CD4-positive, alpha-beta T cell treated with Interleukin-6 for 4 hours (primary cell): Measurements from ENCODE around the gene KAT7.
A peak's percentile ranks its signal among the peaks of the same experiment; 100 is the strongest.
"Not testable (repeated sequence)": the region's sequence is repeated elsewhere in the genome, so short reads cannot be mapped to it uniquely, and the experiment has no call there.

ENCODE experiments used
- DNase-seq: peaks from one replicate; pipeline ENCODE4 v3.0.0-alpha.2; 2020; ENCODE audit warnings: mixed read lengths

KAT7 gene

DNA sequence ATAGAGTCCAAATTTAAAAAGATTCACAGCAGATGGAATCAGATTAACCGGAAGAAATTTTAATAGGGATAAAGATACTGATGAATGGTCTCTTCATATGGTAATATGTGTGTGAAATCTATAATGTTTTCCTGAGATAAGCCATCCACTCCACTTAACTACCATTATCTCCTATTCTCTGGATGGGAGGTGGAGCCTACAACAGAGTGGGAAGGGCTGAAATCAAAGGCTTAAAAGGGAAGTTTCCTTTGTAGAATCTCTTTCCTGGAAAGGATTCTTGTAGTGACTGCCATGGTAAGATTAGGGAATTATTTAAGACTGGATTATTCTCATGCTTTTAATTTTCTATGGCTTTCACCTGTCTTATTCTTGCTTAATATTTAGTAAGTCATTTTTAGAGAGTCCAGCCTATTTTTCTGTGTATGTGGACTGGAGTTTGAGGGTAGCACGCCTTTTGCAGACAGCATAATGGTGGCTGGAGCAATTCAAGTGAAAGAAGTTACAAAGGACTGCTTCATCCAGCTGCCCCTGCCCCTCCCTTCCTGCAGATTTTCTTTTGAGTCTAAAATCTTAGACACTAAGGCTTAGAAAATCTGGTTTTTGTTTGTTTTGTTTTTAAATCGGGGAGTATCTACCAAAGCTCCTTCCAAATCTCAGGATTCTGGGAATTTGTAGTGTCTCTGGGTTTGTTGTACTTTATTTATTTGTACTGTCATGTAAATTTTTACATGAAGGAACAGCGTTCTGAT, 26.5 kb downstream of the KAT7 start:
- DNase-seq, result no peak

DNA sequence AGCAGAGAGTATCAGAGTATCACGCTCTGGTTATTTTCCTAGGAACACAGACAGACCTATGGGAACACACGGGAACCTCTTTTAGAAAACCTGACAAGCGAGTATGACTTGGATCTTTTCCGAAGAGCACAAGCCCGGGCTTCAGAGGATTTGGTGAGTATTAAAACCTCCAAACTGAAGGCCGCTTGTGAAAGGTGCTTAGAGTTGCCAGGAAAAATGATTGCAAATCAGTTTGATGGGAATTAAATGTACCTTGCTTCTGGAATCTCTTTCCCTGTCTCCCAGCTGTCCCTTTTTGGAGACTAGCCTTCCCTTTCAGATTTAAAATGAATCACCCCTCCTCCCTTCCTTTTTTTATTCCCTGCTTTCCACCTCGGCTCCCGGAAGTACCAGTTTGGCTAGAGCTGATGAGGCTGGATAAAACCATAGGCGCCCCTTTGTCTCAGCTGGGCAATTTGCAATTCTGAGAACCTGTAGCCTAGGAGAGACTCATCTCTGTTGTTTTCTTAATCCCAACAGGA, 27.3 kb downstream of the KAT7 start:
- no peak for DNase-seq

DNA sequence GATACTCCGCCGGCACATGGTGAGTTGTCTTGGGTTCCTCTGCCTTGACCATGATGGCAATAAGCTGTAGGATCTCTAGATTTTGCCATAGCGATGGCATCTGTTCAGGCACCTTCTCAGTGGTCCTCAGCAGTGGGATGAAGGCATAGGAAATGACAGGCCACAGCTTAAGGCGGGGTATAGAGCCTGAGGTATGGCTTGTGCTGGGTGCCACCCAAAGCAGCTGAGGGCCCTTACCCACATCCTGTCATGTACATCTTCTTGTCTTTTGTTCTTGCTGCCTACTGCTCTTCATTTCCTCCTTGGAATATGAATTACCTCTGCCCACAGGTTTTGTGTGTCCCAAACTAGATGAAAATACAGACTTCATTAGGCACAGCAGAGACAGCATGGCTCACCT, 29.5 kb downstream of the KAT7 start:
- peak; percentile 76 for DNase-seq

DNA sequence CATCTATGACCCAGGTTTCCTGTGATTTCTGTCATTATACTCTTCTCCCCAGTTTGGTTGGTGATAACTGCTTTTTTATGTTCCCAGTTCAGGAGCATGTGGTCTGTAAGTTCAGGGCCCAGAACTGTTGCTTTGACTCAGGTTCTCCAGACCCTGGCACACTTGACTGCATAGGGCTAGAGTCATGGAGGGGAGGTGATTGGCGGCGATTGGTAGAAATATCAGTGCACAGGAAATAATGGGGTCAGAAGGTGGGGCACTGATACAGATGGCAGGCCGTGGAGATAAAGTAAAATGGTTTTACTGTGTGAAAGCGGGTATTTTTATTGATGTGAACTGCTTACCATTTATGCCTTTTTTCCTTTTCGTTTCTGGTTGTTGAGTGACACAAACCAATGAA, 30.7 kb downstream of the KAT7 start:
- peak; percentile 15 for DNase-seq

DNA sequence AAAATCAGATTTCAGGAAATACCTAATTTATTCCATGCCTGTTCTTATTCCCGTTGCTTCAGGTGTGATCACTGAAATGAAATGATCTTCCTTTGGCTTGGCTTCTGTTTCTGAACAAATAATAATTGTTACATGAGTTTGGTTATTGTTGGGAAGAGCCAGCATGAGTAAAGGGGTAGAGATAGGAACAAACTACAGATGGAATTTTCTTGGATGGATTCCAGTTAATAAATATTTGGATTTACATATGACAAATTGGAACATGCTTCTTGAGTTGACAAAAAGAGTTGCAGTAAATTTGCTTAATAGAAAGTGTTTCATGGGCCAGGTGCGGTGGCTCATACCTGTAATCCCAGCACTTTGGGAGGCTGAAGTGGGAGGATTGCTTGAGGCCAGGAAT, 31.2 kb downstream of the KAT7 start:
- no peak for DNase-seq

DNA sequence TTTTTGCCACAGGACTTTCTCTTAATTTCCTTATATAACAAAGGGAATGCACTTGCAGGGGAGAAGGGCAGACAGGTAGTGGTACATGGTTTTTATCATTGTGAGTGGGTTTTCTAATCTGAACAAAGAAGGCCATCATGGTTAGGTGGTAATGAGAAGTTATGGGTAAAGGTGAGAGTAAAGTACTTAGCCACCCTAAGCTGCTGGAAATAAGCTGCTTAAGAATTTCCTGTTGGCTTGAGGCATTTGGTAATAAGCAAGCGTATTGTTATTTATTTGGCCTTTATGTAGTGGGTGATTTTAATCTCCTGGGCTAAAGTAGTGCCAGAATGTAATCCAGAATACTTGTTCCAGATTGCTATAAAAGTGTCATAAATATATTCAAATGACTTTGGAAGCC, 32.3 kb downstream of the KAT7 start:
- no peak for DNase-seq

DNA sequence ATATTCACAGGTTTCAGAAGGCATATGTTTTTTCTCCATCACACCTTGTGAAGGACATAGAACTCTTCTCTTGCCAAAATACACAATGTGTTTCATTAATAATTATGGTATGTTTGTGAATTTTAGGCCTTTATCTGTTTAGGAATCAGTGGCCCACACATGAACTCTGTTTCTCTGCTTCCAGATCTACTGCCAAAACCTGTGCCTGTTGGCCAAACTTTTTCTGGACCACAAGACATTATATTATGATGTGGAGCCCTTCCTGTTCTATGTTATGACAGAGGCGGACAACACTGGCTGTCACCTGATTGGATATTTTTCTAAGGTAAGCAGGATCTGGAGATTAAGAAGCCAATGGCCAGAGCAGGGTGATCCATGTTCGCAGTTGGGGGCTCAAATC, 33.0 kb downstream of the KAT7 start:
- DNase-seq, result no peak

DNA sequence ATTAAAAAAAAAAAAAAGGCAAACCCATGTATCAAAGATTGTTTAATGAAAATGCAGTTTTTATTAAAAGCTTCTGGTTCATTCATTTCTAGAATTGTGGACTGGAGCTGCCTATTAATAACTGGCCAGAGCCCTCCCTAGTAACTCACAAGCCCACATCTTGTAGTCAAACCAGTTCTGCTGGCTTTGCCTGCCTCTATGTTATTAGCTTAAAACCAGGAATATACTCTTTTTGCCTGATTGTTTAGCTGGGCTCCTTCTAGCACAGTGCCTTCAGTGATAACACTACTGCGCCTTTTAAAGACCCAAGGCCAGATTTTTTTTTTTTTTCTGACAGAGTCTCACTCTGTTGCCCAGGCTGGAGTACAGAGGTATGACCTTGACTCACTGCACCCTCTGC, 33.4 kb downstream of the KAT7 start:
- DNase-seq, result no peak

DNA sequence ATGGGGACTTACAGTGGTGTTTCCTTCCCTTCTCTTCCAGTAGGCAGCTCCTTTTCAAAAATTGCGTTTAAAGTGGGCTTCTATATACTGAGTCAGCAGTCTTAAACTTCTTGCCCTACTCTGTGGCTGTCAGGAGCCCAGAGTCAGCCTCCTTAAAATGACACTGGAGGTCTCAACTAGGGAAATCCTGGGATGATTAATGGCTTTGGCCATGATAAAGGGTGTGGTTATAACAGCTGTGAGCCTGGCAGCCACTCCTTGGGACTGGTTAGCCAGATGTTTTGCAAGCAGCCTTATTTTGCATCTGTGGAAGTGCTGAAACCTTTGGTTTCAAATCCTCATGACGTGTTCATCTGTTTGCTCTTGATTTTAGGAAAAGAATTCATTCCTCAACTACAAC, 34.3 kb downstream of the KAT7 start:
- DNase-seq, result no peak

DNA sequence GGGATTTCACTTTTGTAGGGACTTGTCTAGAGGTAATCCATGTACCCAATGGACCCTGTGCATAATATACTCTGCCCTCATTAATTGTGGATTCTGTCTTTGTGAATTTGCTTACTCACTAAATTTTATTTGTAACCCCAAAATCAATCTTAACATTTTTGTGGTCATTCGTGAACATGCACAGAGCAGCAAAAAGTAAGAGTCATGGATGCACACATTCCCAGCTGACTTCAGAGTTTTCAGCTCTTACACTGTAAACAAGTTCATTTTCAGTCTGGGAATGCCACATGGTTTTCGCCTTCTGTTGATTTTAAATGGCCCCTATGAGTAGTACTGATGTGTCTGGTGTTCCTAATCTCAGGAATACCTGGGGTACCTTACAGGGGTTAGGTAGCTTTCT, 35.1 kb downstream of the KAT7 start:
- no peak for DNase-seq

DNA sequence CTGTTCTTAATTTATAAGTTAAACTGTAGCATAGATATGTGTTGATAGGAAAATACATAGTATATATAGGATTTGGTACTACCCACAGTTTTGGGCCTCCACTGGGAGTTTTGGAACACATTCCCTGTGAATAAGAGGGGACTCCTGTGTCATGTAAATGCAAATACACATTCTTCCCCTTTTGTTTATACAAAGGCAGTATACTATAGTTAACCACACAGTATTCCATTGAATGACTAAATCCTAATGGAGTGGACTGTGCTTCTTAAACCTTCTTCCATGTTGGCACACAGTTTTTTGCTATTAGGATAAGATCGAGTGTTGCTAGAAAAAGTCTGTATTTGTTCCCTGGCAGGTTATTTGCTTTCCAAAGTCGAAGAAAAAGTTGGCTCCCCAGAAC, 37.2 kb downstream of the KAT7 start:
- no peak for DNase-seq

DNA sequence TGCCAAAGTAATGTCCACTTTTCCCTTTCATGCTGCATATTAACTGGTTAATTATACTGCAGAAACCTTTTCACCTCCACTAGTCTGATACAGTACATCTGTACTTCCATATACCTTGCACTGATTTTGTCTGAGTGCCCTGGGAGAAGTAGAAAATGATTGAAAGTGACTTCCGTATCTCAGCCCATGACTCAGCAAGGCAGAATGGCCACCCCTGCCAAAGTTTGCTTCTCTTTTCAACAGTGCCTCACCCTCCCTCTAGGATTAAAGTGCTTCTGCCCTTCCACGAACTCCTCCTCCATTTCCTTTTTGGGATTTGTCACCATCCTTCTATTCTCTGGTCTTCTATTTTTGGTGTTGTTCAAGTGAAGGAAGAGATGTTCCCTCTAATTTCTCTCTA, 39.8 kb downstream of the KAT7 start:
- DNase-seq, result not testable (repeated sequence)

DNA sequence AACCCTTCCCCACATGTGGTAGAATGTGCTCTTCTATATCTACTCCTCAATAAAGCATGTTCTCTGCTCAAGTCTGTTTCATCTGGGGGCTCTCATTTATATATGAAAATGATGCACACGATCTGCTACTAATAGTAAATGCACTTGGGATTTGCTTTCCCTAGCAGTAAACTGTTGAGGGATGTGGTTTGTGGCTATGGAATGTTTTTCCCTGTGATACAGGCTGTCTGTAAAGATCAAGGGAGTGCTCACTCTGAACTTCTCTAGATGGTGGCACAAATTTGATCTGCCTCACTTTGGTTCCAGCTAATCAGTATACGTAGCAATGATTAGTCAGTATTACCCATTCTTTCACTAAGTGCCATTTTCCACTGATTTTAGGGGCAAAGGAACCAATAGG, 40.5 kb downstream of the KAT7 start:
- no peak for DNase-seq

DNA sequence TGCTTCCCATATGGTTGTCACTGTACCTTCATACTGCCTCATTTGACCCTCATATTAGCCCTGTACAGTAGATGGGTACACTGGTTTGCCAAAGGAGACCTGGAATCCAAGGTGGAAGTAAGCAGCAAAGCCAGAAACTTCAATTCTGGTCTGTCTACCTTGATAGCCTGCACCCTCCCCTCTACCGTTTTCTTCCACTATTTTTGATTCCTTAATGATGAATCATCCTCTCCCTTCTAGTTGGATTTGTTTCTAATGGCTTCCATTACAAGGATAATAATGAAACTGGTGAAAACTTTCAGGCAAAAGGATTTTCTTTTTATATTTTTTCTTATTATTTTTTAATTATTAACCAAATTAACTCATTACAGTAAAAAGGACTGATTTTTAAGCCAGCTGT, 42.1 kb downstream of the KAT7 start:
- DNase-seq, result no peak

DNA sequence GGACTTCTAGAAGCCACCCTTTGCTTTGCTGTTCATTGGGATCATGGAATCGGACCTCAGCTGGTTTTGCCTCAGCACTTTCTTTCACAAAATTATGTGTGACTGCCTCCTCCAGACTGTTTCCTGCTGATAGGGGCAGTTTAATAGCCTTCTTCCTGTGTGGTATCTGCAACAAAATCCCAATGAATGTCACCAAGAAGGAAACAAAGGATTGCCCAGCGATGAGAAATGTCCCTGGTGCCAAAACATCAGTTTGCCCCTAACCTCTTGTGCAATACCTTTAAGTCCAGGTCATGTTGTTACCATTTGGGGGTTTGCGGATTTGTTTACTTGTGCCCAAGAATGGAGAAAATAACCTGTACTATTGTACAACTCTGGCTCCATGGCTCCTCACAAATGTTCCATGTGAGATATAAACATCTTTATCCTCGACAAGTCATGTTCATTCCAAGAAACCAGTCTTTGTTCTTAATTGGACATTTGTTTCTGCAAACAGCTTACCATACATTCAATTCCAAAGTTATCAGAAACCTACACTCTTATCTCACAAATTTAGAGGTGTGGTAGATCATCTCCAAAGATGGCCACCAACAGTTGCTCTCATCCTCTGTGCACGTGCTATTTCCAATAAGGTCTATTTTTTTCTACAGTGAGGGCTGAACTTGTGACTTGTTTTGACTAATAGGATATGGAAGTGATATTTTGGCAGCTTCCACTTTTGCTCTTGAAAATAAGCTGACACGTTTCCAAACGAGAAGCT, 44.5 kb downstream of the KAT7 start:
- DNase-seq, result no peak

DNA sequence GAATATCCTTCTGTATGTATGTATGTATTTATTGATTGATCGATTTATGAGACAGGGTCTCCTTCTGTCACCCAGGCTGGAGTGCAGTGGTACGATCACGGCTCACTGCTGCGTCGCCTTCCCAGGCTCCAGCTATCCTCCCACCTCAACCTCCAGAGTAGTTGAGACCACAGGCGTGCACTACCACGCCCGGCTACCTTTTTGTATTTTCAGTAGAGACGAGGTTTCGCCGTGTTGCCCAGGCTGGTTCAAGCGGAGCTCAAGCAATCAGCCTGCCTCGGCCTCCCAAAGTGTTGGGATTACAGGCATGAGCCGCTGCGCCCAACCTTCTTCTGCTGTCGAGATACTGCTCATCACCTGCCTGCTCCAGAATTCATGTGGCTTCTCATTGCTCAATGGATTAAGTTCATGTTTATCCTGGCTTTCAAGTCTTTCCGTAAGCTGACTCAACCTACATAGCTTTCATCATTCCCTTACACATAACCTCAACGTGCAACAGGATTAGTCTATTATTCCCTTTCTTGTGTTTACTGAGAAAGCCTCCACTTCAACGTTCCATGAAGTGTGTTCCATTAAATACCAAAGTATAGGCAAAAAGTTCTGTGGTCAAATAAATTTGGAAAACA, 45.8 kb downstream of the KAT7 start:
- no peak for DNase-seq

DNA sequence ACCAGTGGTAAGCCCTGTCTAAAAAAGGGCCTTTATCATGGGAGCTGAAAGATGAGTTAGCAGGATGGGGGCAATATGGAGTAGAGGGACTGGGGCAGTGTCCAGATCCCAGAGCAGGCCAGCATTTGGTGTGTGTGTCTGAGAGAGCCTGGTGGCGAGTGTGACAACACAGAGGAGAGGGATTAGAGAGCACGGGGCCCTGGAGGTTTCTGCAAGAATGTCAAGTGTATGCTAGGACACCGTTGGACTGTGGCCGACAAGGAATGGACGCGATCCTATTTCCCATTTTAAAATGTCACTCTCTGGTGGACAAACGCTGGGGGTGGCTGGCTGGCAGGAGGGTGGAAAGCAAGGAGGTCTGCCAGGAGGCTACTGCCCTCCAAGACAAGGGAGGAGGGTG, 47.0 kb downstream of the KAT7 start:
- DNase-seq, result no peak

DNA sequence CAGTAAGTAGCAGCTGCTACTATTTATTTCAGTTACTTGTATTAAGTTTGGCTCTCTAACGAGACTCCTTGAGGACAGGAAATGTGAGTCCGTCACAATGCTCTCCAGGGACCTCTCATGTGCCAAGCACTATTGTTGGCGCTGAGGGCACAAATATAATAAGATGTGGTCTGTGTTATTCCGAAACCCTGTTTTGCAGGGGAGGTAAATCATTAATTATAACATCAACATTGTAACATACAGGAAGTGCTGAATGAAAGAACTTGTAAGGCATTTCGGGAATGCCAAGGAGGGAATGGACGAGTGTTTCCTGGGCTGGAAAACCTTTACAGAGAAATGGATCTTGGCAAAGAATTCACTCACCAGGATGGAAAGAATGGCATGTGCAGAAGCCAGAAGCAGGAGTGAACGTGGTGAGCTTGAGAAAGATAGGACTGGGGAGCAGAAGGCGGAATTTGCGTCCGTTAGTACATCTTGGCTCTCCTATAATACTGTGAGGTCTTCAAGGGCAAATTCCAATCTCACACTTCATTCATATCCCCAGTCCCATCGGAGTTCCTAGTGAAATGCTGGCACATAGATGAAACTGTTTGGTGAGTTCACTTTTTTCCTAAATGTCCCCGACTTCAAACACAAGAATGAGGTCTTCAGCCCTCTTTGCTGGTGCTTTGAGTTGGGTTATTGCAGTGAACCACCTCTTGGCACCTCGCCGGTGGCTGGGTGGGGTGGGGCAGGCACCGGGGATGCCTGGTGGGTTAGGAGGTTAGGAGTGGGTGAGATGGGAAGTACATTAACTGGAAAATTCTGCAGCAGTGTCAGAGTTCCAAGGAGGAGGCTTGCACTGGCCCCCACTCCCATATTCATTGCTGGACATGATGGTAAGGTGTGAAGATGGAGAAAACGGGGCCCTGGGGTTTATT, 47.9 kb downstream of the KAT7 start:
- DNase-seq, result no peak

DNA sequence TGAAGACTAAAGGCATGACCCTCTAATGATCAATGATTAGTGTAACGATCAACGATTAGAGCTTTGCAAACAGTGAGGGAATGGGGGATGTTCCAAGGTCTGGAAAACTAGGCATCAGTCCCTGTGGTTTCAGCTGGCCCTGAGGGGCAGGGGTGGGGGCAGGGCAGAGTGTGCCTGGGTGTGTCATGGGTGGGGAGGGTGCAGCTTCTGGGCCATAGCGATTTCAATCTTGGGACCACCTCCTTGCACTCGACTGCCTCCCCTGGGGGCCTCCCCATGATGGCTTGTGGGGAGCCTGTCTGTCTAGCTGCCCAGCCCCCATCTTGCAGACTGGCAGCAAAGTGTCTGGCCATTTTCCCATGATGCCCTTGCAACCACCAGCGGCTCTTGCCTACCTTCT, 51.0 kb downstream of the KAT7 start:
- no peak for DNase-seq

DNA sequence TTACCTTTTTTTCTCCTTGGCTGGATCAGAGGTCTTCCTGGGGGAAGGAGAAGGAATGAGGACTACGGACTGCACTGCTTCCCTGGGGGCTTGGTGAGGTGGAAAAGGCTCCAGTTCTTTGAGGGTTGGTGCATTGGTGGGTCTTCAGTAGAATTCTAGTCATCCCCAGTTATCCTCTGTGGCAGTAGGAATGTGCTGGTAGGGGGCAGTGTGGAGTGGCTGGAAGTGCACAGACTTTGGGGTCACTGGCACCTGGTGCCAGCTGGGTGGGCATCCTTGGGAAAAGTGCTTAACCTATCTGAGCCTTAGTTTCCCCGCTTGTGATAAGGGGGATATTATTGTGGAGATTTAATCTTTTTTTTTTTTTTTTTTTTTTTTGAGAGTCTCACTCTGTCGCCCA, 53.1 kb downstream of the KAT7 start:
- no peak for DNase-seq

DNA sequence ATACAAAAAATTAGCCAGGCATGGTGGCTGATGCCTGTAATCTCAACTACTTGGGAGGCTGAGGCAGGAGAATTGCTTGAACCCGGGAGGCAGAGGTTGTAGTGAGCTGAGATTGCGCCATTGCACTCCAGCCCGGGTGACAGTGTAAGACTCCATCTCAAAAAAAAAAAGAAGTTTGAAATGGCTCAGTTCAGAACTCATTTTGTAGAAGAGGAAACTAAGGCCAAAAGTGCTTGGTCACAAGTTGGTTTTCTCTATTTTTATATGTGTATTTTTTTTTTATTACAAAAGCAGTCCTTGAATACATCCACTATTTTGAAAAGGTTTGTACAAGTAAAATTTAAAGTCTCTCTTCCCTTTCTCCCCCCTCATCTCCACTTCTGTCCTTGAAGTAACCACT, 53.9 kb downstream of the KAT7 start:
- no peak for DNase-seq

DNA sequence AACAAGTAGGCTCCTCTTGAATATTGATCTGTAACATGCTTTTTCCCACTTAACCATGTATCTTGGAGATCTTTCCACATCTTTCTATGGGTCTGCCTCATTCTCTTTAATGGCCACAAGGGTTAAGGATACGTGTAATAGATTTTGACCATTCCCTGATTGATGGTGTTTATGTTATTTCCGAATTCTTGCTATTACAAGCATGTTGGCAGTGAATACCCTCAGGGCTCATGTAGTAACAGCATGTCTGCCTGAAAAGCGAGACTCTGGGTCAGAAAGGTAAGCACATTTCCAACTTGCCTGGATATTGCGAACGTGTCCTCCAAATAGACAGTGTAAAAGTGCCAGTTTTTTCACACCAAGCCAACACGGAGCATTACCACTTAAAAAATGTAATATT, 54.4 kb downstream of the KAT7 start:
- DNase-seq, result no peak

DNA sequence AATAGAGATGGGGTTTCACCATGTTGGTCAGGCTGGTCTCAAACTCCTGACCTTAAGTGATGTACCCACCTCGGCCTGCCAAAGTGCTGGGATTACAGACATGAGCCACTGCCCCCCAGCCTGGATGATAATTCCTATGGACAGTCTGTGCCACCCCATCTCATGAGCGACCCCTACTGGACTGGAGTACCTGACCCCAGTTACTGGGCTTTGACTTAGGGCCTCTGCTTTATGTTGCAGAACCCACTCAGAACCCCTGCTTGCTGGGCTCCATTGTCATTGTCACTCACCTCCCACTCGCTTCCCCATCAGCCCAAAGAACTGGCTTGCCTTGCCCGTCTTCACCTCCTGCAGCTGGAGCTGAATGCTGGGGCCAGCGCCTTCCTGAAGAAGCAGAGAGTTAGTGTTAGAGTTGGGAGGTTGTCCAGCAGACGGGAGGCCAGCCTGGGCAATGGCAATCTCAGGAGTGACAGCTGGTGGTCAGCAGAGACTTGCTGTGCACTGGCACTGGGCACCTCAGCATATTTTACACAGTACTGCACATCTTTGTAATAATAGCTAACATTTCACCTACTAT, 55.4 kb downstream of the KAT7 start:
- peak; percentile 36 for DNase-seq
